ENCODE results near the gene IRAK2.

DNA sequence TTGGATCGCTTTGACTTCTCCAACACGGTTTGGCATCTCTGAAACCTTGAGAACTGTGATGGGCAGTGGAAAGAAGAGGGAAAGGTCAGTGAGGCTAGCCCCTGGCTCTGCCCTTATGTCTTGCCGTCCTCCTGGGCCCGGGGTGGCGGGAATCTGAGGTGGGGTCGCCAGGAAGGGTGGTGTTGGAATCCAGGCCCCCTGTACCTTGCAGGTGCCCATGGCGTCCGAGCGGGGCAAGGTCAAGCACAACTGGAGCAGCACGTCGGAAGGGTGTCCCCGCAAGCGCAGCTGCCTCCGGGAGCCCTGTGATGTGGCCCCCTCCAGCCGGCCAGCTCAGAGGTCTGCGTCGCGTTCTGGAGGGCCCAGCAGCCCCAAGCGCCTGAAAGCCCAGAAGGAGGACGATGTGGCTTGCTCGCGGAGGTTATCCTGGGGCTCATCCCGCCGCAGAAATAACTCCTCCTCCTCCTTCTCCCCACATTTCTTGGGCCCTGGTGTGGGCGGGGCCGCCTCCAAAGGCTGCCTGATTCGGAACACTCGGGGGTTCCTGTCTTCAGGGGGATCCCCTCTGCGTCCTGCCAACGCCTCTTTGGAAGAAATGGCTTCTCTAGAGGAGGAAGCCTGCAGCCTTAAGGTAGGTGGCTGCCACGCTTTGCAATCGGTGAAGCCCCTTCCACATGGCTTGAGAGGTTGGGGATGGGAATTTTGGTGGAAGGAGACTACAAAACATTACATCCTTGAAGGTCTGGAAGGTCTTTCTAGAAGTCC, 84.4 kb downstream of the IRAK2 start:
- peak; percentile 23 for TF ChIP-seq POLR2A (IDR thresholded peaks at IDR 0.05)
- TF ChIP-seq, protein P1, sequence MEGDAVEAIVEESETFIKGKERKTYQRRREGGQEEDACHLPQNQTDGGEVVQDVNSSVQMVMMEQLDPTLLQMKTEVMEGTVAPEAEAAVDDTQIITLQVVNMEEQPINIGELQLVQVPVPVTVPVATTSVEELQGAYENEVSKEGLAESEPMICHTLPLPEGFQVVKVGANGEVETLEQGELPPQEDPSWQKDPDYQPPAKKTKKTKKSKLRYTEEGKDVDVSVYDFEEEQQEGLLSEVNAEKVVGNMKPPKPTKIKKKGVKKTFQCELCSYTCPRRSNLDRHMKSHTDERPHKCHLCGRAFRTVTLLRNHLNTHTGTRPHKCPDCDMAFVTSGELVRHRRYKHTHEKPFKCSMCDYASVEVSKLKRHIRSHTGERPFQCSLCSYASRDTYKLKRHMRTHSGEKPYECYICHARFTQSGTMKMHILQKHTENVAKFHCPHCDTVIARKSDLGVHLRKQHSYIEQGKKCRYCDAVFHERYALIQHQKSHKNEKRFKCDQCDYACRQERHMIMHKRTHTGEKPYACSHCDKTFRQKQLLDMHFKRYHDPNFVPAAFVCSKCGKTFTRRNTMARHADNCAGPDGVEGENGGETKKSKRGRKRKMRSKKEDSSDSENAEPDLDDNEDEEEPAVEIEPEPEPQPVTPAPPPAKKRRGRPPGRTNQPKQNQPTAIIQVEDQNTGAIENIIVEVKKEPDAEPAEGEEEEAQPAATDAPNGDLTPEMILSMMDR (IDR thresholded peaks at IDR 0.05): no peak
